Hepatic stellate cell (primary cell): ENCODE results near the gene HEPN1.

ENCODE experiments used
- DNase-seq: peaks from one replicate; pipeline ENCODE4 v3.0.0; 2011; ENCODE audit warnings: low spot score

HEPN1 gene

DNA sequence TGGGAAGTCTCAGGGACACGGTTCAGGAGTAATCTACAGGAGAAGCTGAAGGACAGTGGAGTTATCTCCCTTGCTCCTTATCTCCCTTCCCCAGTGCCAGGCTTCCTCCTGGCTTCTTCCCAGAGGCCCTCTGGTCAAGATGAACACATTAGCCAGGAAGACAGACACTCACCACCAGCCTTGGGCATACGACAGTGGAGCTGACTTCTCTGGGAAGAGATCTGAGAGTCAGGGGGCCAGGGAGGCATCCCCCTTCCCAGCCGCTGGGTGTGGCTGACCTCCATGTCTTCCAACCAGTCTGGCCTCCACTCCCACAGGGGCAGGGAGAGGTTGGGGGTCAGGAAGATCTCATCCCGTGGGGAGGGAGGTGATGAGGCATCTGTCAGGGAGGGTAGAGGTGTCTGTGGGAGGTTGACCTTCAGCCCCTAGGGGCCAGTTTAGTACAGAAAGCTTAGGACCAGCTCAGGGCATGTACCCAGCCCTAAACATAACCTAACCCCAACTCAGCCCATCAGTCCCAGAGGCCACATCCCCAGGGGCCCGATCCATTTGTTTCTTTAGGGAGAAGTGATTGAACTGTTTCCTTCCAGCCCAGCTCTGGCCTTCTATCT, 34.1 kb upstream of the HEPN1 start:
- DNase-seq, result no peak

DNA sequence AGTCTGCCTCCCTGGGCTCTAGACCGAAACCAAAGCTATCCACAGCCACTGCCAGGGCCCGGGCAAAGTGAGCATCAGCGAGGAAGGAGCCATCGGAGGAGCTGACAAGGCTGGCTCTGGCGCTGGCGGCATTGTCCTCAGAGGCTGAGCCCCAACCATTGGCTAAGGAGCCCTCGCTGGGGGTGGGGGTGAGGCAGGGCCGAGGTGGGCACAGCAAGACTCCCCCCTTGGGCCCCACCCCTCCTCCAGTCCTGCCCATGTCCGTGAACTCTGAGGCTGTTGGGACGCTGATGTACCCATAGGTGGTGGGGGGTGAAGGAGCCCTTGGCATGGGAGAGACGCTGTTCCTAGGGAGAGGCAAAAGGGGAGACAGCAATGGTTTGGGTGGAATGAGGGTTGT, 32.6 kb upstream of the HEPN1 start:
- no peak for DNase-seq

DNA sequence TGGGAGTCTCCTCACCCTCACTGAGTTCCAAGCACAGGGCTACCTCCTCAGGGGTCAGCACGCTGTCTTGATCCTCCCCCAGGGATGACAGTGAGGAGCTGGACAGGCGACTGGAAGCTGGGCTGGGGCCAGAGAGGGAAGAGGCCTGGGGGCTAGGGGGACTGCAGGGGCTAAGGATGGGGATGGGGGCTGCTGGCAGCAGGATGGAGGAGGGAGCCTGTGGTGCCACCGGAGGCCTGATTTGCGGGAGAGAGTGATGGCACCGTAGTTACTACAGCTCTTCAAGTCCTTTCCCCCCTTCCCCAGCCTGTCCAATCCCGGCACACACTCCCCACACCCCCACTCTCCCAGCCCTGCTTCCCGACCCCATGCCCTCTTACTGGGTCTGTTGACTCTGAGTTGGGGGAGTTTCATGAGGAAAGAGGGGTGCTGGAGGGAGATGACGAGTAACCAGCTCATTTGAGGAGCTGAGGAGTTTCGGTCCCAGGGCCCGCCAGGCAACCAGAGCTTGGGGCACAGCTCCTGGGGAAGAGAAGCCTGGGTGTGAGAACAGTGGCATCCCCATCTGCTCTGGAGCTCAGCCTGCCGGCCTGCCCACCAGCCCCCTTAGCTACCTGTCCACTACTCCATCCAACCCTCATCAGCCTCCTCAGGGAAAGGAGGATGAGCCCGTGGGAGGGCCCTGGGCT, 31.9 kb upstream of the HEPN1 start:
- no peak for DNase-seq

DNA sequence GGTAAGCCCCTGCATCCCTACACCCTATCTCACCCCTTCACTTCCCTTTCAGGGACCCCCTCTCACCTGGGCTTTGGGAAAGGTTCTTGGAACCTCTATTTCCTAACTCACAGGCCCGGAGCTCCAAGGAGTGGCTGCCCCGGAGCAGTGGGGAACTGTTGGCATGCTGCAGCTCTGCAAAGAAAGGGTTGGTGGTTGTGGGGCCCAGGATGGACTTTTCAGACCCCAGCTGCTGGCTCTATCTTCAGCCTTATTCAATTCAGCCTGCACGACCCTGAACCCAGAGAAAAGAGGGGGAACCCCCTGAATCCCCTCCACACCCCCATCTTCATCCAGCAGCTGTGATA, 31.4 kb upstream of the HEPN1 start:
- no peak for DNase-seq

DNA sequence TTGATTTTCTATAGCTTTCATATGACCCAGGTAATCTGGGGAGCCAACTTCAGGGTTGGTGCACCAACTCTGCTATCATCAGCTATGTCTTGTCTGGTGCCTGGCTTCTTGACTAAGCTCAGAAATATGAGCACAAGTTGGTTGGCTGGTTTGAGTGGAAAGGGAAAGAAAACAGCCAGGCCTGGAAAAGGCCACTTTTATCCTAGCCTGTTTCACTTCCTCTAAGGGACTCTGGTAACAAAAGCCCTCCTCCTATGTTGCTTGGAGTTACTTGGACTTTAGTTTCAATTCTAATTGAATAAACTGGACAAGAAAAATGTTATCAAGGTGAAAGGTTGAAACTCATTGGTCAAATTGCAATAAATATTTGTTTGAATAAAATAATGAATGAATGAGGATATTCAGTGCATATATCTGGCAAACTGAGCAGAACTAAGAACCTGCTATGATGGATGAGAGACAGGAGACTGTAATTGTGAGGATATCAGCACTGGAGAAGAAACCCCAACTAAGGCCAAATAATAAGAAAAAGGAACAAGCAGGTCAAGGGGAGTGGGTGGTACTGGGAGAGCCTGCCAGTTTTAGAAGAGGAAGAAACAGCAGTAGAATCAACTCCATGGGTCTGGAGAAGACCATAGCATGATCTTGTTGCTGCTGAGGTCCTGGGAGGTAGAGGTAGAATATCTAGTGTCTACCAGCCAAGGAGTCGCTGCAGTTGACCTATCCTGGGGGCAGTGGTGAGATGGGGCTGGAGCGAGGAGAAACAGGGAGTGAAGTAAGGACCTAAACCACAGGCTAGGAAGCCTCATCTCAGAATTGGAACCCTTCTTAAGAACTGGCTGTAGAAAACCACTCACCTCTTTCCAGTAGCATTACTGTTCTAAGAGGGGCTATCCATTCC, 29.6 kb upstream of the HEPN1 start:
- no peak for DNase-seq

DNA sequence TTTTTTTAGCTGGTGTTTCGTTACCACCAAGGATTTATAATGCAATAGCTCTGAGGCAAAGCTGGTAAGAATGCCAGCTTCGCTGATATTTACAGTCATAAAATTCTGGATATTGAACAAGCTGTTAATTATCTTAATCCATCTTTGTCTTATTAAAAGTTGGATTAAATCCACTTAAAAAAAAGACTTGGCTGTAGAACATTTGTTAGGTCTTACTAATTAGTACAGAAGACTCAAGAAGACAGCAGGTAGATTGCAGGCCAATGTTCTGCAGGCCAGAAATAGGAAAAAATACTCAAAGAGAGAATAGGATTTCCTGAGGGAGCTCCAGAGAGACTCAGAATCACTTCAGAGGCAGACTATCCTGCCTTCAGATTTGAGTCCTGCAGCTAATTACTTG, 28.9 kb upstream of the HEPN1 start:
- DNase-seq, result no peak

DNA sequence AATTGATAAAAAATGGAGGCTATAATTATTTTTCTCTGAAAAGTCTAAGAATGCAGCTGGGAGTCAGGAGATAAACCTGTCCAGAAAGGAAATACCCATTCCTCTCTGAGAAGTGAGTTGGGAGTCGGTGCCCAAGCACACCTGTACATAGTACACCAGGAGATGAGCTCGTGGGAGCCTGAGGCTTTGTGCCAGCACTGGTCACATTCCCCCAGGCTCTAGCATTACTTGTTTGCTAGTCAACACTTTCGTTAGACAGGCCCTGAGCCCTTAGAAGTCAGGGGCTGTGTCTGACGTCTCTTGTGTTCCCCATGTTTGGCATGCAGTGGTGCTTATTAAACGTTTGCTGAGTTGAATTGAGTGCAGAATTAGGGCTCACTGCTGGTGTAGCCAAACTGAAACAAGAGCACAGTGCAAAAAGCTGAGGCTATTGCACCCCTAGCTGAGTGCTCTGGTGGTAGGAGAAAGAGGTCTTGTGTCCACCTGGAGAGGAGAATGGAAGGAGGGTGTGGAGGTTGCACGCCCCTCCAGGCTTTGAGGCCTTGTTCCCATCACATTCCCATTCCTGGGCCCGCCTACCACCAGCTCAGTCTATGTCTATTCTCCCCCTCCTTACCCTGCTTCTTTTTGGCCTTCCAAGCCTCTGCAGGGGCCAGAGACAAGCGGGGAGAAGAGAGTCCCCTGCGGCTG, 28.2 kb upstream of the HEPN1 start:
- no peak for DNase-seq

DNA sequence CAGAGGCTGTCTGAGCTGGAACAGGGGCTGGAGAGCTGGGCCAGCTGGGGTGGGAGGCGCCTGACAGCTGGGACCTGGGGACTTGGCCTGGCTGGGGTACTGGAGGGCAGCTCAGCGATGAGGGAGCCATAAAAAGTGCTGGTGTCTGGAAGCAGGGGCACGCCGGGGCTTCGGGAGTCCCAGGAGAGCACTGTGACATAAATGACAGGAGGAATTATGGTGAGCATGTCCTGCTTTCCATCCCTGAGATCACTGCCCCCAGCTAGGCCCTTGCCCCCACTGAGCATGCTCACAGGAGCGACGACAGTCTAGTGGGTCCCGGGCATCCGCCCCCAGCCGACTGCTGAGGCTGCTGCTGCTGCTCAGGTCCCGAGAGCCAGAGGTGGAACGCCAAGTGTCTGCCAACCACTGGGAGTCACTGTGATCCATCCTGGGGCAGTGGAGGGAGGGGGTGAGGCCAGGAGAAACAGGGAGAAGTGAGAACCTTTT, 27.6 kb upstream of the HEPN1 start:
- DNase-seq, result no peak

DNA sequence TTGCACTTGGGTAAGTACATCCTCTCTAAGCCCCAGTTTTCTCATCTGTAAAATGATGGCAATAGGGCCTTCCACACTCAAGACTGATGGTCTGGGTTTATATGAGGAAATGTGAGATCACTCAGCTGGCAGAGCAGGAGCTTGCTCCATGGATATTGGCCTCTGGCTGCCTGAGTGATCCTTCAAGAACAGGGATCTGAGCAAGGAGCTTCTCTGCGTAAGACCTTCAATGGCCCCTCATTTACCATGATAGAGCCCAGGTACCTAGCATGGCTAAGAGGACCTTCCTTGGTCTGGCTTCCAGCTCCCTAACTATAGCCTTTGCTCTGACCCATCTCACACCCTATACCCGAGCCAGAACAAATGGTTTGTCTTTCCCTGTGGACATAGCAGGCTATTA, 26.9 kb upstream of the HEPN1 start:
- DNase-seq, result no peak

DNA sequence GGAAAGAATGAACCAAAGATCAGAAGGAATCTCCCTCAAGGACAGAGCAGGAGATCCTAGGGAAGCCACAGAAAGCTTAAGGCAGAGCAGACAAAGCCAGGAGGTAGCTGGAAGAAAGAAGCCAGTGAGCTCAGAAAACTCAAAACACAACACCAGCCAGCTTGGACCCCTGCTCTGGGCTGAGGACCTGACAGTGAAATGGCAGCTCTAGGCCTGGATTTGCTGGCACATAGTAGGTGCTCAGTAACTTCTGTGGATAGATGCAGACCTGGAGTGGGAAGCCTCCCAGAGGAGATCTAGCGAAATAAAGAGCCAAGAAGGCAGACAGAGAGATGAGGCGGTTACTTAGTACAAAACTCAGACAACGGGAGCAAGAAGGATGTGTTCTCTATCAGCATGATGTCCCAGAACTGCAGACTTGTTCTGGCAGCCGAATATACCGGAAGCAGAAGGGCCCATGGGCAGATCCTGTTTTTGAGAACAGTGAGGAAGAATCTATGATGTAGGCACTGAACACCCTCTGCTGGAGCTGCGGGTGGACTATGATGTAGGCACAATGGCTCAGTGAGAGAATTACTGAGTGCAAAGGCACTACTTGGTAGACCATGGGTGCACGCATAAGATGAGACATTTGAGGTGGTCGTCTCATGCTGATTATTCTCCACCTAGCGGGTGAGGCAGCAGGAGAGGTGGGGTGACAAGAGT, 26.1 kb upstream of the HEPN1 start:
- peak; percentile 1 for DNase-seq

DNA sequence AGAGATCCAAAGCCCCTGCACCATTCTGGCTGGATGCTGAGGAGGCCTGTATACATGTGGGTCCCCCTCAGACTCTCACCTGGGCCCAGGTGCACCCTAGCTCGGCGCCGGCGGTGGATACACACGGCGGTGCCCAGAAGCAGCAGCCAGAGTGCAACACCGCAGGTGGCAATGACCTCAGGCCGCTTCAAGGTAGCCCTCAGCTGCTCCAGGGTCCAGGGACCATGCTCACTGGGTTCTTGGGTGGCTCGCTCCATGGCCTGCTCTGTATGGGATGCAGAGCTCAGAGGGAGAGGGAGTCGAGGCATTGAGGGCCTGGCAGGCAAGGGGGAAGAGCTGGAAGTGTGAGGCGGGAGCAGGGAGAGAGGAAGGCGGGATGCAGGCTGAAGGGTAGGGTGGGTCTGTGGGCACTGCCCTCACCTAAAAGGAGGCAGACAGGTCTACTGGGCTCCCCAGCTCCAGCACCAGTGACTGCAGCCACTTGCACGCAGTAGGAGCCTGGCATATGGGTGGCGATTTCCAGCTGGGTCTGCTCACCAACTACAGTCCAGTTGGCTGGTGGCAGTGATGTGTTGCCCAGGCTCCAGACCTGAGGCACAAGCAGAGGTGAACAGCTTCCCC, 25.2 kb upstream of the HEPN1 start:
- peak; percentile 1 for DNase-seq

DNA sequence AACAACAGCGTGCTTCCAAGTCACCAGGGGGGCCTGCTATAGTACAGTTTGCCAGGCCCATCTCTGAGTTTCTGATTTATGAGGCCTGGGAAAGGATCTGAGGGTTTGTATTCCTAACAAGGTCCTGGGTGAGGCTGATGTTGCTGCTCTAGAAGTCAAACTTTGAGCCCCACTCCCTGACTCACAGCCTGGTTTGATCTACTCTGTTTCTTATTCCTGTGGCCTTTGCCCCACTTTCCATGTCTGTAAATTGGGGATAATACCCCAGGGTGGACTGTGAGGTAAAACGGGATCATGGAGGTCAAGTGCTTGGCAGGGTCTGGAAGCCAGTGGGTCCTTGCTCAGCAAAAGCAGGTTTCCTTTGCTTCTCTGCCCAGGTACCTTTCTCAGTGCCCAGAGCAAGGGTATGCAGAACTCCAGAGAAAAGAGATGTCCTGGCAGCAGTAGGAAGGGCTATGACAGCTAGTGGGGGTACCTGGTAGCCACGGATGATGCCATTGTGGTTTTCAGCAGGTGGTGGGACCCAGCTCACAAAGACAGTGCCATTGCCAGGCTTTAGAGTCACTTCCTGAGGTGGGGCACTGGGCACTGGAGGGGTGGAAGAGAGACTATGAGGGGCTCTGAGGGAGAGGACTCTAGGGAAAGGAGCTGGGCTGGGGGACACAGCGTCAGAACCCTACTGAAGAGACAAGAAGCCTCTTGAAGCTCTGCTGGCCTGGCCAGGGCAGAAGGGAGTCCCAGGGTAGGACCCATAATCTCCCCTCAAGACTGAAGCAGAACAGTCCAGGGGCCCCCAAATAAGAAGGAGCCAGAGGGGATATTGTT, 24.2 kb upstream of the HEPN1 start:
- peak; percentile 15 for DNase-seq

DNA sequence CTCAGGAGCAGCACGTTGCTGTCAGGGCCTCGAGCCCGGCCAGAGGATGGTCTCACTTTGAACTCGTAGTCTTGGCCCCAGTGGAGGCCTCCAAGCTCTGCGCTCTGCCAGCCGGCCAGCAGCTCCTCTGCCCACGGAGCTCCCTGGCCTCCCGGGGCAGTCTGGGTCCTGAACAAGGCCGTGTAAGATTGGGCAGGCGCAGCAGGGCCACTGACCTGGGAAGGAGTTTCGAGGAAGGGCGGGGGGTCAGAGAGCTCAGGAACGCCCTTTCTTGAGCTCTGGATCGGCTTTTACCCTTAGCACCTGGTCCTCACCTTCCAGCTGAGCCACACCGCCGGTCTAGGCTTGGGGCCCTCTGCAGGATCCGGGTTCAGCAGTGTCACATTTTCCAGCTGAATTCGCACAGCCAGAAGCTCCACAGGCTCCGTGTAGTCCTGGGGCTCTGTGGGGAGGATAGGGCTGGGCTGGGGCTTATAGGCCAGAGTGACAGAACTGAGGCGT, 23.5 kb upstream of the HEPN1 start:
- DNase-seq, result no peak

DNA sequence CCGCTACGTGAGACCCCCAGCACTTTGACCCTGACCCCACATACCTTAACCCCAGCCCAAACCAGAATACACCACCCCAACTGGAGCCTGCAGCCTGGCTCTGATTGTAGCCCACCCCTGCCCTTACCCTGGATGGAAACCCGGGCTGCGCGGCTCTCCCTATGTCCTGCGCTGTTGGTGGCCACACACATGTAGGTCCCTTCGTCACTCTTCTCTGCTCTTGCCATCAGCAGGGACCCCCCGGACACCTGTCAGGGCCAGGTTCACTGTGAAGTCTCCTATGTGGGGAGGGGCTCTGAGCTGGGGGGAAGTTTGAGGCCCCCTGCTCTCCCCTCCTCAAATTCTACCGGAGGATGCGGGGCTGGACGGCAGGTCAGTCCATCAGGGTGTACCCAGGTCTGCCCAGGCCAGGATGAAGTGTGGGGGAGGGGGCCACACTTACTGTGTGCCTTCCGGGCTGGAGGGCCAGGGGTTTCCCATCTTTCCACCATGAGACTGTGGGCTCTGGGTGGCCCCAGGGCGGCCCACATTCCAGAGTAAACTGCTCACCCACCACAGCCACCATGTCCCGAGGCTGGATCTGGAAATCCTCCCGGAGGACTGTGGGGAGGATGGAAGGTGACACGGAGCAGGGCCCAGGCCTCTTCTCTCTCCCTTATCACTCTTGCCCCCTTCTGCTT, 22.8 kb upstream of the HEPN1 start:
- DNase-seq, result peak; percentile 13

DNA sequence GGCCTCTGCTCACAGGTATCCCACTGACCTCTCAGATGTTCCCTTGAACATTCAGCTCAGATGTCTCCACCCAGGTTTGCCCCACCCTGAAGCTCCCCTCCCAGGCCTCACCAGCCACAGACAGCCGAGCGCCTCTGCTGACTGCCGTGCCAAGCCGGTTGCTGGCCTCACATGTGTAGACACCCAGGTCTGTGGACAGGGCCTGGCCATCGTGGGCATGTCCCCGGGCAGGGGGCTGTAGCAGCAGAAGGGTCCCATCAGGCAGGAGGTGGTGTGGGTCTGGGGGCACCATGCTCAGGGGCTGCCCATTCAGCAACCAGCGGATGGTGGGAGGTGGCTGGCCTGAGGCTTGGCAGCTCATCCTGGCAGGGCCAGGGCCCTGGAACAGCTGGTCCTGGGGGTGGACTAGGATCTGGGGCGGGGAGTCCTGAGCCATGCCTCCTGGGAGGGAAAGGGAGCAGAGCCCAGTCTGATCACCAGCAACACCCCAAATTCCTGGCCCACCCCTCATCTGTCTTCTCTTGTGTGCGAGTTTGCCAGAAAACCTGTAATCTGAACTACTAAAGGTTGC, 22.1 kb upstream of the HEPN1 start:
- DNase-seq, result peak; percentile 1

DNA sequence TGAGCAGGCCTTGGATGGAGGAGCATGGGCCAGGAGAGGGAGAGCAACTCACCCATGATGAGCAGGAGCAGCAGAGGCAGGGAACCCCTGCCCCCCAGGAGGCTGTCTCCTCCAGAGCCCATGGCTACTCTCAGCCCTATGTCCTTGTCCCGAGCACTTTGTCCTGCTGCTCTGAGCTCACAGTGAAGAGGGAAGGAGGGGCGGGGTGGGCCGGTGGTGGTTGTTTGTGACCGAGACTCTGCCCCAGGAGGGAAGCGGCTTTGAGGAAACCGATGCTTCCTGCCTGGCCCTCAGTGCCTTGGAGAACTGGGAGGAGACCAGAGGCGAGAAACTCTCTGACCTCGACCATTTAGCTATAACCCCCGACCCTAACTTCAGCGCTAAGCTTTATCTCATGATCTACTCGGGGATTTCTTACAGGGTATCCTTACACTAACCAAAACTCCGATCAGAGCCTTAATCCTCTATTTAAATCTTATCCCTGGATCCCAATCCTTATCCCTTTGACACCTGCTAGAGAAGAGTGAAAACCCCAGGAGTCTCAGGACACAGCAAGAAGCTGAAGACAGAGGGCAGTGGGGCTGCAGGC, 21.3 kb upstream of the HEPN1 start, which contains the start of gene ROBO4:
ROBO4 (minus strand) TSS at position 192 of the 589 bp plus-strand sequence; CDS start at position 122, 70 bp downstream.
- peak; percentile 7 for DNase-seq

DNA sequence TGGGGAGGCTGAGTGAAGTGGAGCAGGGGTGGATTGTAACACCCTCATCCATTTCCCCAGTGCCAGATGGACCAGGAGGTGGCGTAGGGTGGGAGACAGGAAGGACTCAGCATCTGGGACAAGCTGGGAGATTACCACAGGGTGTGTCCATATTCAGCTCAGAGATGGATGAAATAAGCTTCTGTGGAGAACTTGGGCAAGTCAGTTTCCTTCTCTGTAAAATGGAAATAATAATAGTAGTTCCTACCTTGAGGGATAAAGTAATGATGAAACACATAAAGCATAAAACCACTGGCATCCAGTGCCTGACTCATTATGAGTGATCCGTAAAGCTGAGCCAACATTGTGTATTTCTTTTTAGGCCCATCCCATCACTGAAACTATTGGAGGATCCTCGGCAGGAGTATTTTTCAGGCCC, 20.8 kb upstream of the HEPN1 start:
- DNase-seq, result peak; percentile 63

DNA sequence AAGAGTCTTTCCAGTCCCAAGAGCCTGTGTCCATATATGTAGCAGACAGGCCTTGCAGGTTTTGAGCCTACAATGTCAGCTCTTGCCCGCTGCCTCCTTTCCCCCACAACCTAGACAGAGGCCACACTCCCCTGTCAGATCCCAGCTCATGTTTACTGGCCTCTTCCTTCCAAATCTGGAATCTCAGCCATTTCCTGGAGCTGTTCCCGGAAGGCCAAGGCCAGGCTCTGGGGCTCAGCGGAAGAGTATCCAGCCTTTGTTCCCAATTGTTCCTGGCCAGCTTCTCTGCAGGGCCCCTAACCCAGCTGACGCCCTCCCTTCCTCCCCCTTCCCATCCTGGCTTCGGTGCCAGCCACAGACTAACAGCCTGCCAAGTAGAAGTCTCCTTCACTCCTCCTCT, 20.3 kb upstream of the HEPN1 start:
- peak; percentile 58 for DNase-seq
